HG02973 (cell line): Measurements from ENCODE around the gene PBX1.

Source experiments
- ATAC-seq: cut with Tn5 transposase; IDR thresholded peaks from one replicate; pipeline ENCODE4 v1.9.1; 2021; ENCODE audit warnings: moderate library complexity; ENCODE audit not compliant: unreplicated experiment

Gene PBX1

DNA sequence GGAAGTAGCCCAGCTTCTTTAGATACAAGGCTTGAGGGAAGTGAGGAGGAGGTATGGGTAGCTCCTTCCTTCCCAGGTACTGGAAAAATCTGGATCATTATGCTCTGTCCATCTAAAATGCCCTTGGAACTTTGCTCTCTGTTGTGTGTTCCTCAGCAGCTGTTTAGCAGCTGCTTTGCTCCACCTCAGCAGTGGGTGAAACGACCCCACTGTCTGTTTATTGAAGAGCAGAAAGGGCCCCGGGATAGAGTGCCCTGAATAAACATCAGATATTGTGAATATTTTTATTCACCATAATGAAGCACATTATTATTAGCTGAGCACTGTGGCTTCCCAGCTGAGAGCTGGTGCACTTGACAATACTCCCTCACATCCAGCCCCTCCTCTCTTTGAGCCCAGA lies 237.9 kb downstream of the PBX1 start:
- no peak for ATAC-seq

GRCh38 chr1:164801246-164801731 lies 242.3 kb downstream of the PBX1 start:
- ATAC-seq = no peak

GRCh38 chr1:164801791-164802502 lies 243.0 kb downstream of the PBX1 start:
- ATAC-seq = no peak

DNA sequence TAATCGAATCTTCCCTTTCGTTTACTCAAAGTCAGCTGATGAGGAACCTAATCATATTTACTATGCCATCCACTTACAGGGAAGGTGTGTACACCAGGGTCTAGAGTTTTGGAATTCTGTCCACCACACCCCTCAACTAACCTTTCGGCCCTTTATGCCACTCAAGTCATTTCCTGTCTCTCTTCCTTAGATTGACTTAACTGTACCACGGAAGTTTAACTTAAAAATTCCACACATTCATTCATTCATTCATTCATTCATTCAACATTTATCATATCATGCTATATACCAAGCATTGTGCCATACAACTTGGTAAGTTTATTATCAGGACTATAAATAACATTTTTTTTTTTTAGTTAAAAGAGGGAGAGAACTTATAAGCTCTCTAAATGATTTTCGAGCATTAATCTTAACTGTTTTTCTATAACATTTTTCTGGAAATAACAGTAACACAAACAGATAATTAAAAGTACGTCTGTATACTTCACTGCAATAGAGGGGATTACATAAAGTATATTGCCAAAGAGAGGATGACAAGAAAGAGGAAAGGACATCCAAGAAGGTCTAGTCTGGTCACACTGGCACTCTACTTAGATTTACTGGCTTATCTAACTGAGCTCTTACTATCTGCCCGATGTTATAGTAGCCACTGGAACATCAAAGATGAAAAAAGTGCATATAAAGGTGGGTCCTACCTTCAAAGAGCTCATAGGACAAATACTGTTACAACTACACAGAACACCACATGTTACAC lies 243.7 kb downstream of the PBX1 start:
- ATAC-seq = no peak

DNA sequence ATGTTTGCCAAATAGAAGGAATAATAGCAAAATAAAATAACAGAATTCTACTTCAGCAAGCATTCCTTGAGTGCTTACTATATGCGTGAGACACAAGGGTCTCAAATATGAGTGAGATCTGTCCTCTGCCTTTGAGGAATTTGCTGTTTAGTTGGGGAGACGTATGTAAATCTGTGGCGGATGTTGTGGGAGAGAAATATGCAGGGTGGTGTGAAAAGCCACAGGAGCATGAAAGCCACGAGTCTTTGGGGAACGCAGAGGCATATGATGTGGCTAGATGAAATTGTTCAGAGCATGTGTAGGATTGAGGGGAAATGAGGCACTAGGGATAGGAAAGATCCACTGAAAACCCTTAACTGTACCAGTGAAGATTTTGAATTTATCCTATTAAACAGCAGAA lies 244.4 kb downstream of the PBX1 start:
- ATAC-seq = no peak

DNA sequence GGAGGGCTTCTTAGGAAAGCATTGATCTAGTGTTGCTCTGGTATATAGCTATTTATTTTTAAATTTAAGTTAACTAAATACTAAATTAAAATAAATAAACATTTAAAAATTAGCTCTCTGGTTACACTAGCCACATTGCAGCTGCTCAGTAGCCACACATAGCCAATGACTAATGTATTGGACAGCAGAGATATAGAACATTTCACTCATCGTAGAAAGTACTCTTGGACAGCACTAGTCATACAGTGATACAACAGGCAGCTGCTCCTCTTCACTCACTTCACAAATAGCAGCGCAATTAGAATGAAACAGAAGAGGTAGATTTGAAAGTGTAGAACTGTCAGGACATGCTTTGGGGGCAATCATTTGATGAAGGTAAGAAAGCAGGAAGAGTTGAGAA lies 245.4 kb downstream of the PBX1 start:
- no peak for ATAC-seq

DNA sequence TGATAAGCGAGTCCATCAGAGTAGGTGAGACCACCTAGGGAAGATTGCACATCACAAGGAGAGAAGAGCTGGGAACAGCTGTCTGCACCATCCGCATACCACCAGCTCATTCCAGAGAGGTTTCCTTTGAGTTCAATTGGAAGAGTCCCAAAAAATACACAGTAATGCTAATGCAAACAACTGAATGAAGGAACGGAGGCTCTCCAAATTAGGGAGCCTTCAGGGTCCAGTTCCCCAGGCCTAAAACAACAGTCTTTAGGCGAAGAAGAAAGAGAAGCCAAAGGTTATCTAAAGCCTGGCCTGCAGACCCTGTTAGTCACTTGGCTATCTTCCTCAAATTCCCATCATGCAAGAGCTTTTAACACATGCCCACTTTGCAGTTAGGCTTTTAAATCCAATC lies 246.4 kb downstream of the PBX1 start:
- ATAC-seq = no peak

GRCh38 chr1:164806531-164806930 lies 247.5 kb downstream of the PBX1 start:
- no peak for ATAC-seq

DNA sequence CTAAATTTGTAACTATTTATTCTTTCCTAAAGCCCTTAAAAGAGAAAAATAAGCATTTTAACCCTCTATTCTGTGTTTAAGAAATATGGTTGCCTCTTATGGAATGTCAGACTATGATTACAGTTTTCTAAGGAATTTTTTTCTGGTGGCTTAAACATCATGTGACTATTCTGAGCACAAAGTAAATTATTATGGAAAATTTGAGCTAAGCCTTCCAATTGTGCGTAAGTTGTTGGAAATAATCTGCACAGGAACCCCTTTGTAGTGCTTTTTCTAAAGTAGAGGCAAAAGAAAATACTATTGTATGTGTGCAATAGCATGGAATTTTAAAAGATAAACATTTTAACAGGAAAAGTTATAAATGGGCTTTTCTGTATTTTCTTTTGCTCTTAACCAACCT lies 254.8 kb downstream of the PBX1 start:
- no peak for ATAC-seq

- no peak for ATAC-seq
Measured at GRCh38 chr1:164821648-164822047, 262.7 kb downstream of the PBX1 start.

GRCh38 chr1:164823486-164824279 lies 264.7 kb downstream of the PBX1 start:
- no peak for ATAC-seq

GRCh38 chr1:164824542-164824941 lies 265.6 kb downstream of the PBX1 start:
- ATAC-seq = no peak

DNA sequence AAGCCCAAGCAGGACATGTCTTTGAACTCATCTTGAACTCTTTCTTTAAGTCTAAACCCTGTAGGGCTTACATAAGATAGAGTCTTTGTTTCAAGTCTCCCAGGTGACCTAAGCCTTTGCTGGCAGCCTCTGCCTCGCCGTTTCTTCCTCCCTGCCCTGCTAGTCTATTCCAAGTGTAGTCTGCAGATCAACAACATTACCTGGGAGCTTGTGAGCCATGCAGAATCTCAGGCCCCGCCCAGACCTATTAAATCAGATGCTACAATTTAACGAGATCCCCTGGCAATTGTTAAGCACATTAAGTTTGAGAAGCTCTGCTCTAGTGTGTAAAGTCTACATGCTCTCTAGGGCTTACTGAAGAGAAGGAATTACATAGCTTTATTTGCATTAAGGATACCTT lies 271.6 kb downstream of the PBX1 start:
- no peak for ATAC-seq

DNA sequence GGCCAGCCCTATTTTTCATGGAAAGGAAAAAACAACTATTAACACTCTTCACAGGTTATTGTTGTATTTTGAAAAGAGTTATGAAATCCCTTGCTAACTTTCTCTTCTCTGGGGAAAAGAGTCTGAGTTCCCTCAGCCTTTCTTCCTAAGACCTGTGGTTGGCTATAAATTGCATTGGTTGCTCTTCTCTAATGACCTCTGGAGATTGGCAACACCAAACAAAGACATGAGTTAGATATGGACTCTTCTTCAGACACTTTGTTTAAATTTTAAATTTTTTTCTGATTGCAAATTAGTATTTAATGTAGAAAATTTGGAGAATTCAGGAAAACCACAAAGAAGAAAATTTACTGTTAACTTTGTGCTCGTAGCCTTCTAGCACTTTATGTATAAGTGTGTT lies 275.7 kb downstream of the PBX1 start:
- no peak for ATAC-seq

GRCh38 chr1:164836614-164837018 lies 277.6 kb downstream of the PBX1 start:
- no peak for ATAC-seq

- ATAC-seq = no peak
Measured at GRCh38 chr1:164838786-164839185, 279.8 kb downstream of the PBX1 start.

- no peak for ATAC-seq
Measured at GRCh38 chr1:164840936-164841335, 282.0 kb downstream of the PBX1 start.

DNA sequence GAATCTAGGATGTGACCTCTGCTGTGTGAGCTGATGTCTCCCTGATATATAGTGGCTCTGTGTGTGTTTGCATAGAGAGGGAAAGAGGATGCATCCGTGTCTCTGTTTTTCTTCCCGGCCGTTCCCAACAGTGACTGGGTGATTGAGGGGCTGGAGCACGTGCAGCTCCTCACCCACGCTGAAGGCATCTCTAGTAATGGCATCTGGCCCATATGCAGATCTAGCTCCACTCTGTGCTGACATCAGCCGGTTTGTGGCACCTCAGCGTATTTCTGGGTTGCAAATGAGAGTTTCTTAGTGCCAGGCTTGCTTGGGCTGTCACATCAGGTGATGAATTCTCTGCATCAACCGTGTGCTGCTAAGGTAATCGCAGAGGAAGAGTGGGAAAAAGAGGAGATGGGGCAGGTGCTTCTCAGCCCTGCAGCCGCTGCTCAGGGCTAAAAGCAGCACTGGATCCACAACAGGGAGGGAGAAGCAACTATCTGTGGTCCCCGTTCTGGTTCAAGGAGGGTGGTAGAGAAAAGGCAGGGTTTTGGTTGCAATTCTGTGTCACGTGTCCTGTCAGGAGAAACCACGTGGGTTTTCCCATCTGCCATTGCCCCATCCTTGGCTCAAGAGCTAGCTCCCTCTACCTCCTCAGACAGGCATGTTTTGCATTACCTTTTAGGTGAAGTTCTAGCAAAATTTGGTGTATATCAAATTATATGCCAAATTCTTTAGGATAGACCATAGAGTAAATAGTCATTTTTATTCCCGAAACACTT lies 282.9 kb downstream of the PBX1 start:
- no peak for ATAC-seq

GRCh38 chr1:164842870-164843269 lies 283.9 kb downstream of the PBX1 start:
- no peak for ATAC-seq

- no peak for ATAC-seq
Measured at GRCh38 chr1:164843743-164844500, 284.9 kb downstream of the PBX1 start.
